Chondrocyte (in vitro differentiated cells): ENCODE data around the gene RIN1. TPM values are rescaled to one million over a fixed set of nuclear protein-coding genes. Genes with fewer than 3 reads are reported as not detected.

Experiments
- DNase-seq: peaks from one replicate; pipeline ENCODE4 v3.0.0; 2021; ENCODE audit warnings: mixed read lengths, low spot score
- H3K27ac Mint-ChIP-seq: one replicate; pipeline ENCODE4 v1.8.0; 2021; ENCODE audit warnings: mild to moderate bottlenecking, moderate library complexity, mixed read lengths; ENCODE audit not compliant: unreplicated experiment
- H3K27me3 Mint-ChIP-seq: 2 replicates; pipeline ENCODE4 v1.8.0; 2021; ENCODE audit warnings: low read depth, mixed read lengths
- H3K36me3 Mint-ChIP-seq: 2 replicates; pipeline ENCODE4 v1.8.0; 2021; ENCODE audit warnings: low read depth, mixed read lengths
- H3K4me1 Mint-ChIP-seq: 2 replicates; pipeline ENCODE4 v1.8.0; 2021; ENCODE audit warnings: low read depth, mild to moderate bottlenecking, mixed read lengths
- H3K4me3 Mint-ChIP-seq: one replicate; pipeline ENCODE4 v1.8.0; 2021; ENCODE audit warnings: mild to moderate bottlenecking, moderate library complexity, mixed read lengths; ENCODE audit not compliant: unreplicated experiment
- H3K9me3 Mint-ChIP-seq: 2 replicates; pipeline ENCODE4 v1.8.0; 2021; ENCODE audit warnings: low read depth, mixed read lengths
- CTCF ChIP-seq: fragments of 200-600 bp; sonication (generic); IDR thresholded peaks from 2 replicates; pipeline ENCODE4 v1.5.0; 2021; ENCODE audit warnings: antibody characterized with exemption, mild to moderate bottlenecking, moderate library complexity
- total RNA-seq: library from RNA; stranded (reverse); gene quantifications from 3 replicates; pipeline ENCODE4 v1.2.1, GENCODE V29; 2021

Gene RIN1
- total RNA-seq, 1 donor from 2014 or later: 7.1 TPM

- Mint-ChIP-seq H3K36me3 (peaks cover 14% of the 10 kb centered on the region), H3K27ac (no peak overlapping the region), H3K9me3 (no peaks in the 10 kb centered on the region), H3K4me1 (peaks cover 48% of the 10 kb centered on the region), H3K27me3 (no peaks in the 10 kb centered on the region), H3K4me3 (peak overlapping the region; percentile 4)
- TF ChIP-seq CTCF: no peak
- peak; percentile 11 for DNase-seq
Observed at GRCh38 chr11:66343176-66343575, 6.9 kb upstream of the RIN1 start.

GRCh38 chr11:66341502-66342126 is 5.4 kb upstream of the RIN1 start:
- Mint-ChIP-seq H3K36me3 (peaks cover 16% of the 10 kb centered on the region), H3K27me3 (no peaks in the 10 kb centered on the region), H3K4me3 (no peak overlapping the region), H3K27ac (no peak overlapping the region), H3K4me1 (peaks cover 53% of the 10 kb centered on the region), H3K9me3 (no peaks in the 10 kb centered on the region)
- DNase-seq: peak; percentile 61
- TF ChIP-seq CTCF: no peak

GRCh38 chr11:66340596-66341501 is 4.6 kb upstream of the RIN1 start:
- no peaks in the 10 kb centered on the region for H3K9me3 Mint-ChIP-seq
- TF ChIP-seq CTCF: no peak
- H3K4me3 Mint-ChIP-seq: no peak overlapping the region
- H3K36me3 Mint-ChIP-seq: peaks cover 16% of the 10 kb centered on the region
- H3K27me3 Mint-ChIP-seq: no peaks in the 10 kb centered on the region
- H3K27ac Mint-ChIP-seq: no peak overlapping the region
- DNase-seq: peak; percentile 82
- H3K4me1 Mint-ChIP-seq: peaks cover 52% of the 10 kb centered on the region

- peaks cover 50% of the 10 kb centered on the region for H3K4me1 Mint-ChIP-seq
- peaks cover 16% of the 10 kb centered on the region for H3K36me3 Mint-ChIP-seq
Observed at GRCh38 chr11:66339686-66340483, 3.7 kb upstream of the RIN1 start.

More at GRCh38 chr11:66339686-66340483, 3.7 kb upstream of the RIN1 start:
- Mint-ChIP-seq H3K9me3 (no peaks in the 10 kb centered on the region), H3K4me3 (no peak overlapping the region), H3K27me3 (no peaks in the 10 kb centered on the region), H3K27ac (no peak overlapping the region)
- no peak for TF ChIP-seq CTCF
- peak; percentile 81 for DNase-seq
